ENCODE data around the gene PLA2G2D. TPM values are rescaled to one million over a fixed set of nuclear protein-coding genes. Genes with fewer than 3 reads are reported as not detected.

The PLA2G2D gene
- total and polyA plus RNA-seq, 4 donors: 0.06 to 0.14 (median 0.08) TPM; not detected in 1

DNA sequence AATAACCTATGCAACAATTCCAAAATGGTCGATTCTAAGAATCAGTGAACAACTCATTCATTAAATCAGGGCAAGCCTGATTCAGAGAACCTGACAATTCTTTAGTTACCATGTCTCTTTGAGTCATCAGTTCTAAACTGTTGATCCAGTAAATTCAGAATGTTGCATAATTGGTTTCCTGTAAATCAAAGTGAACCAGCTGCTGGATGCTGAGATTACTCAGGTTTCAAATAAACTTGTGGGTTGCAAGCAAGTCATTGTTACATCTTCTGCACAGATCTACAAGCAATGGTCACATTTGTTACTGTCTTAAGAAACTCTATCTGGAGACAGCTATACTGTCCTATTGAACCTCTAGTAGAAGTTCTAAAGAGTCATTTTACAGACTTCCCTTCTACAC, 16.5 kb downstream of the PLA2G2D start:
- Histone ChIP-seq H3K27ac (ENCODE audit: low read depth in 1 of 2, low read length in 2 of 2) (no peak overlapping the region), H3K4me3 (ENCODE audit: low read depth in 1 of 3, low read length in 3 of 3) (no peak overlapping the region), H3K9ac (ENCODE audit: low read depth in 1 of 2, low read length in 2 of 2) (no peak overlapping the region), H3K27me3 (ENCODE audit: control insufficient read depth in 4 of 4, insufficient read depth in 4 of 4, low read length in 3 of 4) (no peaks in the 10 kb centered on the region), H3K4me1 (ENCODE audit: control insufficient read depth in 4 of 4, insufficient read depth in 4 of 4, low read length in 3 of 4) (no peaks in the 10 kb centered on the region), H3K36me3 (ENCODE audit: control insufficient read depth in 4 of 4, insufficient read depth in 3 of 4, low read depth in 1 of 4, low read length in 3 of 4) (no peaks in the 10 kb centered on the region), H3K9me3 (ENCODE audit: control insufficient read depth in 4 of 4, low read length in 3 of 4) (no peaks in the 10 kb centered on the region)
- TF ChIP-seq RAD21 (IDR thresholded peaks at IDR 0.05): no peak
- TF ChIP-seq YY1 (IDR thresholded peaks at IDR 0.05): no peak
- TF ChIP-seq ZBTB33 (IDR thresholded peaks at IDR 0.05): no peak
- no peak for TF ChIP-seq JUND (IDR thresholded peaks at IDR 0.05)
- no peak for TF ChIP-seq EGR1 (IDR thresholded peaks at IDR 0.05; ENCODE audit: low read depth in 2 of 2)
- TF ChIP-seq RXRA (IDR thresholded peaks at IDR 0.05): no peak
- TF ChIP-seq FOXA2 (IDR thresholded peaks at IDR 0.05): no peak
- no peak for TF ChIP-seq TAF1 (conservative IDR thresholded peaks at IDR 0.05)
- TF ChIP-seq, protein P1, sequence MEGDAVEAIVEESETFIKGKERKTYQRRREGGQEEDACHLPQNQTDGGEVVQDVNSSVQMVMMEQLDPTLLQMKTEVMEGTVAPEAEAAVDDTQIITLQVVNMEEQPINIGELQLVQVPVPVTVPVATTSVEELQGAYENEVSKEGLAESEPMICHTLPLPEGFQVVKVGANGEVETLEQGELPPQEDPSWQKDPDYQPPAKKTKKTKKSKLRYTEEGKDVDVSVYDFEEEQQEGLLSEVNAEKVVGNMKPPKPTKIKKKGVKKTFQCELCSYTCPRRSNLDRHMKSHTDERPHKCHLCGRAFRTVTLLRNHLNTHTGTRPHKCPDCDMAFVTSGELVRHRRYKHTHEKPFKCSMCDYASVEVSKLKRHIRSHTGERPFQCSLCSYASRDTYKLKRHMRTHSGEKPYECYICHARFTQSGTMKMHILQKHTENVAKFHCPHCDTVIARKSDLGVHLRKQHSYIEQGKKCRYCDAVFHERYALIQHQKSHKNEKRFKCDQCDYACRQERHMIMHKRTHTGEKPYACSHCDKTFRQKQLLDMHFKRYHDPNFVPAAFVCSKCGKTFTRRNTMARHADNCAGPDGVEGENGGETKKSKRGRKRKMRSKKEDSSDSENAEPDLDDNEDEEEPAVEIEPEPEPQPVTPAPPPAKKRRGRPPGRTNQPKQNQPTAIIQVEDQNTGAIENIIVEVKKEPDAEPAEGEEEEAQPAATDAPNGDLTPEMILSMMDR (IDR thresholded peaks at IDR 0.05; ENCODE audit: low read depth, low read length, missing input control): no peak
- no peak for TF ChIP-seq GABPA (IDR thresholded peaks at IDR 0.05 in 1 of 2, conservative IDR thresholded peaks at IDR 0.05 in 1 of 2)
- no peak for TF ChIP-seq SP1 (IDR thresholded peaks at IDR 0.05)
- TF ChIP-seq HNF4G (IDR thresholded peaks at IDR 0.05): no peak
- TF ChIP-seq, protein P2, sequence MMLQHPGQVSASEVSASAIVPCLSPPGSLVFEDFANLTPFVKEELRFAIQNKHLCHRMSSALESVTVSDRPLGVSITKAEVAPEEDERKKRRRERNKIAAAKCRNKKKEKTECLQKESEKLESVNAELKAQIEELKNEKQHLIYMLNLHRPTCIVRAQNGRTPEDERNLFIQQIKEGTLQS (IDR thresholded peaks at IDR 0.05): no peak
- no peak for TF ChIP-seq HNF4A (conservative IDR thresholded peaks at IDR 0.05)
- TF ChIP-seq REST (IDR thresholded peaks at IDR 0.05): no peak
- DNase-seq (ENCODE audit: low spot score): no peak
- 73% methylated on average over 1 of the region's 1 CpG for WGBS

GRCh38 chr1:20100632-20101355, 18.5 kb downstream of the PLA2G2D start:
- DNase-seq (ENCODE audit: low spot score): no peak
- WGBS: 42% methylated on average over 14 of the region's 14 CpGs
- Histone ChIP-seq H3K4me1 (ENCODE audit: control insufficient read depth in 4 of 4, insufficient read depth in 4 of 4, low read length in 3 of 4) (peaks cover 0 to 6% (median 0%) of the 10 kb centered on the region in 4 donors), H3K9ac (ENCODE audit: low read depth in 1 of 2, low read length in 2 of 2) (no peak overlapping the region), H3K36me3 (ENCODE audit: control insufficient read depth in 4 of 4, insufficient read depth in 3 of 4, low read depth in 1 of 4, low read length in 3 of 4) (no peaks in the 10 kb centered on the region), H3K27me3 (ENCODE audit: control insufficient read depth in 4 of 4, insufficient read depth in 4 of 4, low read length in 3 of 4) (no peaks in the 10 kb centered on the region), H3K4me3 (ENCODE audit: low read depth in 1 of 3, low read length in 3 of 3) (no peak overlapping the region), H3K27ac (ENCODE audit: low read depth in 1 of 2, low read length in 2 of 2) (no peak overlapping the region), H3K9me3 (ENCODE audit: control insufficient read depth in 4 of 4, low read length in 3 of 4) (no peaks in the 10 kb centered on the region)
- TF ChIP-seq ZBTB33 (IDR thresholded peaks at IDR 0.05) (no peak), HNF4A (conservative IDR thresholded peaks at IDR 0.05) (no peak), RAD21 (IDR thresholded peaks at IDR 0.05) (peak; percentile 86 to 93), TAF1 (conservative IDR thresholded peaks at IDR 0.05) (no peak), REST (IDR thresholded peaks at IDR 0.05) (no peak)

All from liver (tissue), 9 donors.